GM06990 (cell line): ENCODE data around the gene CEACAM5.

Experiments
- DNase-seq: peaks from one replicate; pipeline ENCODE4 v3.0.0-alpha.2; 2011; ENCODE audit not compliant: insufficient read length; ENCODE audit errors: extremely low read depth
- H3K27me3 ChIP-seq: replicated peaks from 2 replicates; pipeline ENCODE4 v1.6.0; 2011; ENCODE audit warnings: low read length; ENCODE audit not compliant: control insufficient read depth, insufficient read depth
- H3K36me3 ChIP-seq: 2 replicates; pipeline ENCODE4 v1.5.1; 2011; ENCODE audit warnings: low read length; ENCODE audit not compliant: control insufficient read depth, insufficient read depth
- H3K4me3 ChIP-seq: replicated peaks from 2 replicates; pipeline ENCODE4 v1.5.1; 2011; ENCODE audit warnings: low read depth, mild to moderate bottlenecking, control low read depth, low read length
- CTCF ChIP-seq: IDR thresholded peaks from 2 replicates; pipeline ENCODE4 v1.5.1; 2011; ENCODE audit warnings: low read length, control low read depth, mild to moderate bottlenecking, inconsistent platforms; ENCODE audit not compliant: insufficient read depth, poor library complexity, severe bottlenecking

The CEACAM5 gene

DNA sequence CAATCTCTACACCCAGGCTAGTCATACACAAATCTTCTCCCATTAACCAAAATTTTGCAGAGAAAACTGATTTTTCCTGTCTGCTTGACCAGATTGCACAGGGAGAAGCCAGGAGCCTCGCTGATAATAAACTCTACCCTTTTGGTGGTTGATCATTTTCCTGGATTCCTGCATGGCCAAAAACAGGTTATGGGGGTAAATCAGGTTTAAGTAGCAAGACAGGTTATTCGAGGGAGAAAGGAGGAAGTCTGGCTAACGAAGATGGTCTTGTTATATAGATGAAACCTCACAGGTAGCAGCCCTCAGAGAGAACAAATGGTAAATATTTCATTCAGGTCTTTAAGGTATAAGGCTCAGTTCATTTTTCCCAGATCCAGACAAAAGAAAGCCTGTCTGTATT is 30.9 kb downstream of the CEACAM5 start:
- DNase-seq, result no peak
- H3K4me3 ChIP-seq, result no peak overlapping the region
- H3K36me3 ChIP-seq, result no peaks in the 10 kb centered on the region
- no peaks in the 10 kb centered on the region for H3K27me3 ChIP-seq
- TF ChIP-seq CTCF, result no peak

DNA sequence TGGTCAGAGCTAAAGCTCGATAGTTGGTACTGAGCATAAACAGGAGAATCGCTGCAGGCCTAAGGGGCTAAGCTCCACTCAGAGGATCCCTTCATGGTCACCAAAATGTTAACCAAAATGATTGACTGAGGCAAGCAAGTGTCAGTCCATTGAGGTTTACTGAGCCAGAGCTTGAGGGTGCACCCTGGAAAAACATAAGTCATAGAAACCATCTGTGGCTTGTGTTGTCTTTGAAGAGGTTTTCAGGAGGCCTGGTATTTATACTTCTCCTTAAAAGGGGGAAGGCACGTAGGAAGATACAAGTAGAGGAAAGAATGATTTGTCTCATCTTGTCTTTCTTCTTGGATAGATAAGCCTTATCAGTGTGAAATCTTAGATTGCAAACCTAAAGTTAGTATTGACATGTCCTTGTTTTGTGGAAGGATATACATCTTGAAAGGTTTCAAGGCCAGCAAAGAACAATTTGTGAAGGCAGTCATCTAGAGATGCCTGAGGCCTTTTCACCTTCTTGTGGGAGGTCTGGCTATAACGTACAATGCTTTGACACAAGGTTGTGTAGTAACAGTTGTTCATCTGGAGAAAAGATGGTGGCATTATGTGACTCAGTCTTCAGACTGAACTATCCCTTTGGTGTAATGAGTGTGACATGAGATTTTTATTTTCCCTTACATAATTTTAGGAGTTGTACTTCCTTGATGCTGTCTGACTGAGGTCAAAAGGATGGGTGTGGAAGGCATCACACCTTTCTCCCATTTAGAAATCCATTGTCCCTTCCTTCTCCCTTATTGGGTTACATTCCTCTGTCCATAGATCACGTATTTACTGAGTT is 32.2 kb downstream of the CEACAM5 start:
- Histone ChIP-seq H3K36me3 (no peaks in the 10 kb centered on the region), H3K4me3 (no peak overlapping the region), H3K27me3 (no peaks in the 10 kb centered on the region)
- TF ChIP-seq CTCF, result no peak
- no peak for DNase-seq

DNA sequence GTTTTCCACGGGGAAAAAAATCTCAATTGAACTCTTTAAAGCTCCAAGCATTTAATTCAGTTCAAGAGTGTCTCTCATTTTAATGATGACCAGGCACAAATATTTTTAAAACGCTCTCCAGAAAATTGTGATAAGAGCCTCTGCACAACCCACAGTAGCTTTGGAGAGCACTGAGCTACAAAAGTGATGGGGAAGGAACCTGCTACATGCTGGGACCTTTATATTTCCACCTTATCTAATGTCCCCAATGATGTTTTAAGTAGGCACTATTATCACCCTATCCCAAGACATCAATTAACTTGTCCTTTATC is 32.8 kb downstream of the CEACAM5 start:
- H3K27me3 ChIP-seq, result no peaks in the 10 kb centered on the region
- no peaks in the 10 kb centered on the region for H3K36me3 ChIP-seq
- TF ChIP-seq CTCF, result no peak
- DNase-seq, result no peak
- H3K4me3 ChIP-seq, result no peak overlapping the region

GRCh38 chr19:41744850-41745249 is 36.4 kb downstream of the CEACAM5 start:
- no peaks in the 10 kb centered on the region for H3K36me3 ChIP-seq
- no peak for DNase-seq
- no peak overlapping the region for H3K4me3 ChIP-seq
- TF ChIP-seq CTCF, result no peak
- no peaks in the 10 kb centered on the region; the same call in 1 of the 2 replicates for H3K27me3 ChIP-seq

GRCh38 chr19:41745756-41746155 is 37.3 kb downstream of the CEACAM5 start:
- H3K36me3 ChIP-seq, result no peaks in the 10 kb centered on the region
- H3K27me3 ChIP-seq, result no peaks in the 10 kb centered on the region; the same call in 1 of the 2 replicates
- DNase-seq, result no peak
- H3K4me3 ChIP-seq, result no peak overlapping the region
- TF ChIP-seq CTCF, result no peak
